ENCODE data around the gene CNPY3.

GRCh38 chr6:42978487-42978838 lies 49.2 kb downstream of the CNPY3 start:
- TF ChIP-seq, protein P1, sequence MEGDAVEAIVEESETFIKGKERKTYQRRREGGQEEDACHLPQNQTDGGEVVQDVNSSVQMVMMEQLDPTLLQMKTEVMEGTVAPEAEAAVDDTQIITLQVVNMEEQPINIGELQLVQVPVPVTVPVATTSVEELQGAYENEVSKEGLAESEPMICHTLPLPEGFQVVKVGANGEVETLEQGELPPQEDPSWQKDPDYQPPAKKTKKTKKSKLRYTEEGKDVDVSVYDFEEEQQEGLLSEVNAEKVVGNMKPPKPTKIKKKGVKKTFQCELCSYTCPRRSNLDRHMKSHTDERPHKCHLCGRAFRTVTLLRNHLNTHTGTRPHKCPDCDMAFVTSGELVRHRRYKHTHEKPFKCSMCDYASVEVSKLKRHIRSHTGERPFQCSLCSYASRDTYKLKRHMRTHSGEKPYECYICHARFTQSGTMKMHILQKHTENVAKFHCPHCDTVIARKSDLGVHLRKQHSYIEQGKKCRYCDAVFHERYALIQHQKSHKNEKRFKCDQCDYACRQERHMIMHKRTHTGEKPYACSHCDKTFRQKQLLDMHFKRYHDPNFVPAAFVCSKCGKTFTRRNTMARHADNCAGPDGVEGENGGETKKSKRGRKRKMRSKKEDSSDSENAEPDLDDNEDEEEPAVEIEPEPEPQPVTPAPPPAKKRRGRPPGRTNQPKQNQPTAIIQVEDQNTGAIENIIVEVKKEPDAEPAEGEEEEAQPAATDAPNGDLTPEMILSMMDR (IDR thresholded peaks at IDR 0.05; ENCODE audit: low read length) = no peak
- TF ChIP-seq EZH2 (optimal IDR thresholded peaks at IDR 0.05; ENCODE audit: low read depth, low read length) (no peak), EZH2phosphoT487 (IDR thresholded peaks at IDR 0.05; ENCODE audit: low read length) (no peak)

Measured in MM.1S (cell line).